ENCODE results near the gene CD63. TPM values are rescaled to one million over a fixed set of nuclear protein-coding genes. Genes with fewer than 3 reads are reported as not detected.

Gene CD63, protein sequence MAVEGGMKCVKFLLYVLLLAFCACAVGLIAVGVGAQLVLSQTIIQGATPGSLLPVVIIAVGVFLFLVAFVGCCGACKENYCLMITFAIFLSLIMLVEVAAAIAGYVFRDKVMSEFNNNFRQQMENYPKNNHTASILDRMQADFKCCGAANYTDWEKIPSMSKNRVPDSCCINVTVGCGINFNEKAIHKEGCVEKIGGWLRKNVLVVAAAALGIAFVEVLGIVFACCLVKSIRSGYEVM
- 1,130 TPM for total RNA-seq
- polyA plus RNA-seq (ENCODE audit: insufficient read depth, low read depth, low replicate concordance): 1,381 TPM
- long read RNA-seq, donor 1, transcript CD63-205 (3 exons, 499 nt): minor isoform, 5 of 234 reads
- long read RNA-seq, donor 1, transcript CD63-216 (2 exons, 230 nt): minor isoform, 15 of 234 reads
- long read RNA-seq, donor 1, transcript CD63-214 (7 exons, 949 nt): minor isoform, 27 of 234 reads
- long read RNA-seq, donor 1, transcript CD63-201 (8 exons, 1,070 nt): major isoform, 165 of 234 reads
- long read RNA-seq, donor 1, partial matches to known transcripts: 18 of 234 reads
- long read RNA-seq, donor 1, other reads (novel, unspliced or antisense): 0 of 234 reads
- long read RNA-seq, donor 2, transcript CD63-206 (5 exons, 648 nt): minor isoform, 20 of 375 reads
- long read RNA-seq, donor 2, transcript CD63-201 (8 exons, 1,070 nt): major isoform, 241 of 375 reads
- long read RNA-seq, donor 2, transcript CD63-214 (7 exons, 949 nt): minor isoform, 28 of 375 reads
- long read RNA-seq, donor 2, transcript CD63-216 (2 exons, 230 nt): minor isoform, 31 of 375 reads
- long read RNA-seq, donor 2, partial matches to known transcripts: 32 of 375 reads
- long read RNA-seq, donor 2, other reads (novel, unspliced or antisense): 0 of 375 reads
- long read RNA-seq, donor 3, transcript CD63-201 (8 exons, 1,070 nt): major isoform, 274 of 477 reads
- long read RNA-seq, donor 3, transcript CD63-216 (2 exons, 230 nt): minor isoform, 35 of 477 reads
- long read RNA-seq, donor 3, transcript CD63-214 (7 exons, 949 nt): minor isoform, 28 of 477 reads
- long read RNA-seq, donor 3, transcript CD63-206 (5 exons, 648 nt): minor isoform, 32 of 477 reads
- long read RNA-seq, donor 3, partial matches to known transcripts: 78 of 477 reads
- long read RNA-seq, donor 3, other reads (novel, unspliced or antisense): 0 of 477 reads
- long read RNA-seq, donor 4, transcript CD63-205 (3 exons, 499 nt): minor isoform, 10 of 328 reads
- long read RNA-seq, donor 4, transcript CD63-214 (7 exons, 949 nt): minor isoform, 25 of 328 reads
- long read RNA-seq, donor 4, transcript CD63-216 (2 exons, 230 nt): minor isoform, 12 of 328 reads
- long read RNA-seq, donor 4, transcript CD63-201 (8 exons, 1,070 nt): major isoform, 225 of 328 reads
- long read RNA-seq, donor 4, partial matches to known transcripts: 37 of 328 reads
- long read RNA-seq, donor 4, other reads (novel, unspliced or antisense): 5 of 328 reads
- long read RNA-seq, donor 5, transcript CD63-201 (8 exons, 1,070 nt): major isoform, 9 of 20 reads
- long read RNA-seq, donor 5, partial matches to known transcripts: 7 of 20 reads
- long read RNA-seq, donor 5, other reads (novel, unspliced or antisense): 0 of 20 reads
- long read RNA-seq, donor 6, transcript CD63-216 (2 exons, 230 nt): minor isoform, 47 of 609 reads
- long read RNA-seq, donor 6, transcript CD63-201 (8 exons, 1,070 nt): major isoform, 341 of 609 reads
- long read RNA-seq, donor 6, transcript CD63-206 (5 exons, 648 nt): minor isoform, 32 of 609 reads
- long read RNA-seq, donor 6, transcript CD63-214 (7 exons, 949 nt): minor isoform, 82 of 609 reads
- long read RNA-seq, donor 6, partial matches to known transcripts: 75 of 609 reads
- long read RNA-seq, donor 6, other reads (novel, unspliced or antisense): 0 of 609 reads
- long read RNA-seq, donor 7, transcript CD63-216 (2 exons, 230 nt): minor isoform, 15 of 269 reads
- long read RNA-seq, donor 7, transcript CD63-201 (8 exons, 1,070 nt): major isoform, 207 of 269 reads
- long read RNA-seq, donor 7, transcript CD63-214 (7 exons, 949 nt): minor isoform, 16 of 269 reads
- long read RNA-seq, donor 7, partial matches to known transcripts: 8 of 269 reads
- long read RNA-seq, donor 7, other reads (novel, unspliced or antisense): 14 of 269 reads
- long read RNA-seq, donor 8, transcript CD63-206 (5 exons, 648 nt): minor isoform, 19 of 309 reads
- long read RNA-seq, donor 8, transcript CD63-214 (7 exons, 949 nt): minor isoform, 25 of 309 reads
- long read RNA-seq, donor 8, transcript CD63-216 (2 exons, 230 nt): minor isoform, 27 of 309 reads
- long read RNA-seq, donor 8, transcript CD63-201 (8 exons, 1,070 nt): major isoform, 194 of 309 reads
- long read RNA-seq, donor 8, partial matches to known transcripts: 32 of 309 reads
- long read RNA-seq, donor 8, other reads (novel, unspliced or antisense): 0 of 309 reads
- long read RNA-seq, donor 9, transcript CD63-206 (5 exons, 648 nt): minor isoform, 5 of 171 reads
- long read RNA-seq, donor 9, transcript CD63-201 (8 exons, 1,070 nt): major isoform, 123 of 171 reads
- long read RNA-seq, donor 9, transcript CD63-216 (2 exons, 230 nt): minor isoform, 12 of 171 reads
- long read RNA-seq, donor 9, transcript CD63-214 (7 exons, 949 nt): minor isoform, 12 of 171 reads
- long read RNA-seq, donor 9, partial matches to known transcripts: 14 of 171 reads
- long read RNA-seq, donor 9, other reads (novel, unspliced or antisense): 0 of 171 reads
- long read RNA-seq, donor 10, transcript CD63-214 (7 exons, 949 nt): minor isoform, 19 of 272 reads
- long read RNA-seq, donor 10, transcript CD63-201 (8 exons, 1,070 nt): major isoform, 166 of 272 reads
- long read RNA-seq, donor 10, transcript CD63-216 (2 exons, 230 nt): minor isoform, 28 of 272 reads
- long read RNA-seq, donor 10, transcript CD63-206 (5 exons, 648 nt): minor isoform, 15 of 272 reads
- long read RNA-seq, donor 10, partial matches to known transcripts: 28 of 272 reads
- long read RNA-seq, donor 10, other reads (novel, unspliced or antisense): 0 of 272 reads

DNA sequence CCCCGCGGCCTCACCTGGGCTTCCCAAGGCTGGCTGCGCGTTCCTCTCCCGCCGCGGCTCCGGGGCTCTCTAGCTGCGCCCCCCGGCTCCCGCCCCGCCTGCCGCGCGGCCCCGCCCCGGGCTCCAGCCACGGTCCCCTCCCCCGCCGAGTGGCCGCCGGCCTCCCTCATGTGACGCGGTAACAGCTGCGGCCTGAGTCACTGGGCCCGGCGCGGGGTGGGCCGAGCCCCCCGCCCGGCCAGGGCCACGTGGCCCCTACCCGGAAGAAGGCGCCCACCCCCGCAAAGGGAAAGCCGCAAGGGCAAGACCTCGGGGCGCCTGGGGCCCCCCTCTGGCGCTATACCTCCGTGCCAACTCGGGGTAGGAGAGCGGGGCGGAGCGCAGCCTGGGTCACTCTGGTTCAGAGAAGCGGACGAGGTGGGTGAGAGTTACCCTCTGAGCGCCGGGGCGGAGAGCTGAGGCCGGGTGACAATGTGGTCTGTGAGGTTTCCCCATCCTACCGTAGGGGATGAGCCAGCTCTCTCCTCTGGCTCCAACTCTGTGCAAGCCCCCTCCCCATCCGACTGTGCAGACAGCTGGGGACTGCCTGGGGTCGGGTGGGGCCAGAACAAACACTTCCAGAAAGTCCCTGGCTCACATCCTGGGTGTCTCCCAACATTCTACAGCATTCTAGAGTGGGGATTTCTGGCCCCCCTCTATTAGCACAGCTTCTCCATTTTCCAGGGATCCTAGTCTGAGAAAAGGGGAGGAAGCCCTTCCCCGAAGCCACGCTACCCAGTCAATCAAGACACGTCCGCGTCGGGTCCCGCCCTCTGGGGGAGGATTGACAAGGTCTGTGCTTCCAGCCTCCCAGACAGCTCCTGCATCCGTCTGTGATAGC is at the start of gene CD63:
Gene CD63, minus strand, starts transcription at position 71 of the 880 bp plus-strand sequence. CDS start 668 bp downstream, outside the sequence.
- intact Hi-C loops (cut with DNase I): no loop called here
- no peak for TF ChIP-seq CTCF (IDR thresholded peaks at IDR 0.05; ENCODE audit: borderline replicate concordance, extremely low read depth, insufficient read depth)
- H3K4me1 ChIP-seq (ENCODE audit: control insufficient read depth in 2 of 3, insufficient read depth in 2 of 3, low read depth in 1 of 3, low read length in 3 of 3): peaks cover 0 to 26% (median 20%) of the 10 kb centered on the region in 3 donors
- H3K4me3 ChIP-seq (ENCODE audit: low read length in 3 of 3): peak within 1 kb of the TSS; percentile 79 to 87 (median 82)
- H3K9ac ChIP-seq (ENCODE audit: low read length in 3 of 3): peak within 1 kb of the TSS; percentile 76 to 100 (median 85)
- peaks cover 6 to 26% (median 9%) of the 10 kb centered on the region in 3 donors for H3K36me3 ChIP-seq (ENCODE audit: control insufficient read depth in 2 of 3, insufficient read depth in 3 of 3, low read length in 3 of 3)
- peak within 1 kb of the TSS; percentile 99 for H3K27ac ChIP-seq (ENCODE audit: low read depth in 2 of 2, low read length in 2 of 2)
- DNase-seq (peak; percentile 90 to 98 (median 94)), FAIRE-seq (no peak)
- no peaks in the 10 kb centered on the region for H3K27me3 ChIP-seq (ENCODE audit: control insufficient read depth, insufficient read depth, low read length)
- H3K9me3 ChIP-seq (ENCODE audit: control insufficient read depth in 2 of 3, insufficient read depth in 1 of 3, low read length in 3 of 3): no peaks in the 10 kb centered on the region

GRCh38 chr12:55777856-55778255 is 49.0 kb upstream of the CD63 start:
- Histone ChIP-seq H3K9ac (ENCODE audit: low read length in 3 of 3) (no peak overlapping the region), H3K4me1 (ENCODE audit: control insufficient read depth in 2 of 3, insufficient read depth in 2 of 3, low read depth in 1 of 3, low read length in 3 of 3) (no peaks in the 10 kb centered on the region), H3K9me3 (ENCODE audit: control insufficient read depth in 2 of 3, insufficient read depth in 1 of 3, low read length in 3 of 3) (no peaks in the 10 kb centered on the region), H3K36me3 (ENCODE audit: control insufficient read depth in 2 of 3, insufficient read depth in 3 of 3, low read length in 3 of 3) (peaks cover 4 to 15% (median 9%) of the 10 kb centered on the region in 3 donors), H3K27me3 (ENCODE audit: control insufficient read depth, insufficient read depth, low read length) (no peaks in the 10 kb centered on the region), H3K27ac (ENCODE audit: low read depth in 2 of 2, low read length in 2 of 2) (no peak overlapping the region), H3K4me3 (ENCODE audit: low read length in 3 of 3) (no peak overlapping the region)
- no peak for DNase-seq
- no peak for FAIRE-seq
- intact Hi-C loops (cut with DNase I): no loop called here
- no peak for TF ChIP-seq CTCF (IDR thresholded peaks at IDR 0.05; ENCODE audit: borderline replicate concordance, extremely low read depth, insufficient read depth)

Measured in kidney (tissue), 22 donors.